WTC11 (cell line): ENCODE measurements around the gene TAC4.

Experiments used
- CREM ChIP-seq: sonication (generic); formaldehyde crosslinking; IDR thresholded peaks from 2 replicates; pipeline ENCODE4 v1.8.1; 2022; ENCODE audit warnings: mild to moderate bottlenecking, missing genetic modification reagents, moderate library complexity
- CTCF ChIP-seq: fragments of 200-600 bp; IDR thresholded peaks from 2 replicates; pipeline ENCODE4 v1.8.0; 2022; ENCODE audit warnings: antibody characterized with exemption
- FOXP1 ChIP-seq: sonication (generic); formaldehyde crosslinking; IDR thresholded peaks from 2 replicates; pipeline ENCODE4 v1.8.0; 2022; ENCODE audit warnings: missing genetic modification reagents, mild to moderate bottlenecking, moderate library complexity, borderline replicate concordance
- NFYB ChIP-seq: sonication (generic); formaldehyde crosslinking; conservative IDR thresholded peaks from 2 replicates; pipeline ENCODE4 v1.8.0; 2022; ENCODE audit warnings: low read depth, missing genetic modification reagents
- SP1 ChIP-seq: sonication (generic); formaldehyde crosslinking; conservative IDR thresholded peaks from 2 replicates; pipeline ENCODE4 v1.8.1; 2022; ENCODE audit warnings: missing genetic modification reagents

GRCh38 chr17:49858796-49859195 is 10.9 kb upstream of the TAC4 start:
- no peak for TF ChIP-seq FOXP1 (CRISPR knock-in tag)
- no peak for TF ChIP-seq CREM (CRISPR knock-in tag)
- no peak for TF ChIP-seq CTCF
- TF ChIP-seq NFYB (CRISPR knock-in tag): no peak
- TF ChIP-seq SP1 (CRISPR knock-in tag): no peak
